Smooth muscle cell (in vitro differentiated cells): ENCODE measurements around the gene HSD3B7. TPM values are rescaled to one million over a fixed set of nuclear protein-coding genes. Genes with fewer than 3 reads are reported as not detected.

Source experiments
- DNase-seq: peaks from one replicate; lab custom pipeline; 2025; ENCODE audit not compliant: unreplicated experiment; lab: John Stamatoyannopoulos, UW
- H2AFZ ChIP-seq: fragments of 200-600 bp; sonication (generic); 2 replicates; pipeline ENCODE4 v1.6.0; 2016; ENCODE audit warnings: antibody characterized with exemption, low read depth, mild to moderate bottlenecking
- H3F3A ChIP-seq: fragments of 200-600 bp; sonication (generic); 2 replicates; pipeline ENCODE4 v1.6.0; 2017; ENCODE audit warnings: antibody characterized with exemption, low read depth
- H3K27ac ChIP-seq: fragments of 200-600 bp; sonication (generic); 2 replicates; pipeline ENCODE4 v1.5.1; 2016; ENCODE audit warnings: low read depth, mild to moderate bottlenecking
- H3K27me3 ChIP-seq: fragments of 200-600 bp; sonication (generic); 2 replicates; pipeline ENCODE4 v1.6.1; 2016; ENCODE audit warnings: low read depth, mild to moderate bottlenecking
- H3K36me3 ChIP-seq: fragments of 200-600 bp; sonication (generic); 2 replicates; pipeline ENCODE4 v1.5.1; 2016; ENCODE audit warnings: low read depth
- H3K4me1 ChIP-seq: fragments of 200-600 bp; sonication (generic); 2 replicates; pipeline ENCODE4 v1.5.1; 2016; ENCODE audit warnings: low read depth
- H3K4me2 ChIP-seq: fragments of 200-600 bp; sonication (generic); 2 replicates; pipeline ENCODE4 v1.6.0; 2016; ENCODE audit warnings: mild to moderate bottlenecking
- H3K4me3 ChIP-seq: fragments of 200-600 bp; sonication (generic); 2 replicates; pipeline ENCODE4 v1.5.1; 2016; ENCODE audit warnings: mild to moderate bottlenecking
- H3K79me2 ChIP-seq: fragments of 200-600 bp; sonication (generic); 2 replicates; pipeline ENCODE4 v1.6.0; 2016; ENCODE audit warnings: low read depth, mild to moderate bottlenecking
- H3K9ac ChIP-seq: fragments of 200-600 bp; sonication (generic); 2 replicates; pipeline ENCODE4 v1.6.0; 2016; ENCODE audit warnings: low read depth
- H3K9me3 ChIP-seq: fragments of 200-600 bp; sonication (generic); replicated peaks from 2 replicates; pipeline ENCODE4 v1.5.1; 2016; ENCODE audit warnings: low read depth
- H4K20me1 ChIP-seq: fragments of 200-600 bp; sonication (generic); 2 replicates; pipeline ENCODE4 v1.6.0; 2016; ENCODE audit warnings: low read depth
- CTCF ChIP-seq: fragments of 200-600 bp; sonication (generic); IDR thresholded peaks from 2 replicates; pipeline ENCODE4 v1.5.1; 2017; ENCODE audit warnings: borderline replicate concordance, mild to moderate bottlenecking, antibody characterized with exemption; ENCODE audit not compliant: insufficient read depth, poor library complexity, severe bottlenecking
- WGBS: methylation state at CpG from one replicate; pipeline ENCODE4 v1.1.7; 2016; ENCODE audit warnings: low lambda C conversion rate; 5-methylcytosine and 5-hydroxymethylcytosine counted together
- polyA plus RNA-seq: library from polyadenylated mRNA; unstranded; fragments of >200 nt; fragmentation: Nextera tagmentation; extraction: Ambion mirVana; gene quantifications from 2 replicates; pipeline ENCODE4 v1.2.1, GENCODE V29; 2016
- total RNA-seq: library from RNA; depleted of rRNA; stranded (reverse); fragments of >200 nt; gene quantifications from 2 replicates; pipeline ENCODE4 v1.2.3, GENCODE V29; 2014

Gene HSD3B7
- total and polyA plus RNA-seq, 2 experiments from 2014 or later = 10.8 to 15.5 TPM

DNA sequence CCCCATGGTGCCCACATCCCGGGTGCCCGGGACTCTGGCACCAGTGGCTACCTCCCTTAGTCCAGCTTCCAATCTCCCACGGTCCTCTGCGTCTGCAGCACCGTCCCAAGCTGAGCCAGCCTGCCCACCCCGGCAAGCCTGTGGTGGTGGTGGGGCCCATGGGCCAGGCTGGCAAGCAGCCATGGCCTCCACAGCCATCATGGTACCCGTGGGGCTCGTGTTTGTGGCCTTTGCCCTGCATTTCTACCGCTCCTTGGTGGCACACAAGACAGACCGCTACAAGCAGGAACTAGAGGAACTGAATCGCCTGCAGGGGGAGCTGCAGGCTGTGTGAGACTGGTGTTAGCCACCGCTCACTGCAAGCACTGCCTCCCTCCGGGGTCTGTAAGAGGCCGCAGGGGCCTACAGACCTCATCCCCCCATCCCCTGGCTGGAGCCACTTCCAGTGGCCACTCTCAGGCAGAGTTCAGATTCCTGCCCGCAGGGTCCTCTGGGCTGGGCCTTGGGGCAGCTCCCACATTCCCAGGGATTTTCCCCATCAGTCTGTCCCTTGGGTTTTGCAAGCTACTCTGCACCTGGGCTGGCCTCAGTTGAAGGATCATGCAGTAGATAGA, 31.4 kb upstream of the HSD3B7 start:
- Histone ChIP-seq H3K9me3 (no peaks in the 10 kb centered on the region), H3K4me3 (no peak overlapping the region), H3K4me1 (peaks cover 12% of the 10 kb centered on the region), H3K36me3 (no peaks in the 10 kb centered on the region), H2AFZ (no peak overlapping the region), H3K4me2 (no peak overlapping the region), H3K79me2 (peaks cover 4% of the 10 kb centered on the region), H3K27me3 (no peaks in the 10 kb centered on the region), H3F3A (peaks cover 10% of the 10 kb centered on the region), H3K27ac (no peak overlapping the region), H3K9ac (no peak overlapping the region), H4K20me1 (peaks cover 27% of the 10 kb centered on the region)
- peak; percentile 71 for TF ChIP-seq CTCF
- WGBS = 31% methylated on average over 15 of the region's 15 CpGs
- no peak for DNase-seq

DNA sequence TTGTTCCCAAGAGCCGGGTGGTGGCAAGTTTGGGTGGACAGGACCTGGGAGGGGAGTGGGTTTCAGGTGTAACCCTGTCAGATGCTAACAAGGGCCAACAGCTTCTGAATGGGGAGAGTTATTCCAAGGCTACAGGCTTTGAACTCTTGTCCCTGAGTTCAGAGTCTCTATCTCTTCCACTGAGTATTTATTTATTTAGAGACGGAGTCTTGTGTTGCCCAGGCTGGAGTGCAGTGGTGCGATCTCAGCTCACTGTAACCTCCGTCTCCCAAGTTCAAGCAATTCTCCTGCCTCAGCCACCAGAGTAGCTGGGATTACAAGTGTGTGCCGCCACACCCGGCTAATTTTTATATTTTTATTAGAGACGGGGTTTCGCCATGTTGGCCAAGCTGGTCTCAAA, 30.0 kb upstream of the HSD3B7 start:
- no peak for TF ChIP-seq CTCF
- Histone ChIP-seq H3K27ac (no peak overlapping the region), H3K79me2 (peaks cover 11% of the 10 kb centered on the region), H3K9me3 (no peaks in the 10 kb centered on the region), H3K36me3 (no peaks in the 10 kb centered on the region), H3K27me3 (no peaks in the 10 kb centered on the region), H3K9ac (no peak overlapping the region), H3K4me2 (no peak overlapping the region), H4K20me1 (peaks cover 34% of the 10 kb centered on the region), H3F3A (peaks cover 10% of the 10 kb centered on the region), H3K4me1 (peaks cover 15% of the 10 kb centered on the region), H2AFZ (no peak overlapping the region), H3K4me3 (no peak overlapping the region)
- 96% methylated on average over 8 of the region's 8 CpGs for WGBS
- DNase-seq = no peak

DNA sequence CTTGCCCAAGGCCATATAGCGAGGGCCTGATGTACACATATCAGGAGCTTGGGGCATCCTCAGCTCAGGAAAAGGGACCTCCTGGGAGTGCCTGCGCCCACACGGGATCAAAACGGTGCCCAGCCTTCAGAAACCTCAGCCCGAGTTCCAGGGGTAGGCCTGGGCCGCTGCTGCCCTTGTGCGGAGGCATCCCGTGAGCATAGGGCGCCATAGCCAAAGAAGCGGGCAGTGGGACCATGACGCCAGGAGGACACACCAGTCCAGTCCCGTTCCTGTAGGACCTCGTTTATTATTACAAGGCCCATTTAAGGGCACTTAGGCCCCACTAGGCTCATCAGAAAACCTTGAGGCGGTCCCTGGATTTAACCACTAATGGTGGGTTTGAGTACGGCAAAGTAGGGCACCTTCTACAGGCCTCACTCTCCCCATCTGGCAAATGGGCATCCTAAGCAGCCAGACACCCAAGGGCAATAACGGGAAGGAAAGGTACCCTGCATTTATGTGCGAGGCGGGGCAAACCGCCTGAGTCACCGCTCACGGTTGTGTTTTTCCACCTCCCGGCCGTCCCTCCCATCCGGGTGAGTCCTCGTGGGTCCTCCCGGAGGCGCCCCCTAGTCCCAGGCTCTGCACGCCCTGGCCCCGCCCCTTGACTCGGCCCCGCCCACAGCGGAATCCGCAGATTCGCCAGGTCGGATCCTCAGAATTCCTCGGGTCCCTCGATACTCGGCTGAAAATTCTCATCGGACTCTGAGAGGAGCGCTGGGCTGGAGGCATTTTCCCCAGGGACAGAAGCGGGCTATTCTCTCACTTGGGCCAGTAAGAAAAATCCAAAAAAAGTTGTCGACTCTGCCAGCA, 28.2 kb upstream of the HSD3B7 start:
- H3K27me3 ChIP-seq = no peaks in the 10 kb centered on the region
- peaks cover 11% of the 10 kb centered on the region for H3K79me2 ChIP-seq
- H3K4me2 ChIP-seq = peak overlapping the region; percentile 88
- peak overlapping the region; percentile 99 for H3K4me3 ChIP-seq
- H3K36me3 ChIP-seq = no peaks in the 10 kb centered on the region
- peaks cover 22% of the 10 kb centered on the region for H4K20me1 ChIP-seq
- H3K27ac ChIP-seq = peak overlapping the region; percentile 100
- WGBS = 34% methylated on average over 40 of the region's 42 CpGs
- peaks cover 8% of the 10 kb centered on the region for H3F3A ChIP-seq
- peaks cover 6% of the 10 kb centered on the region for H3K4me1 ChIP-seq
- peak overlapping the region; percentile 84 for H2AFZ ChIP-seq
- no peaks in the 10 kb centered on the region for H3K9me3 ChIP-seq
- peak overlapping the region; percentile 100 for H3K9ac ChIP-seq
- TF ChIP-seq CTCF = peak; percentile 11
- DNase-seq = peak; percentile 78
